ENCODE measurements around the gene KLF8.

KLF8 gene

DNA sequence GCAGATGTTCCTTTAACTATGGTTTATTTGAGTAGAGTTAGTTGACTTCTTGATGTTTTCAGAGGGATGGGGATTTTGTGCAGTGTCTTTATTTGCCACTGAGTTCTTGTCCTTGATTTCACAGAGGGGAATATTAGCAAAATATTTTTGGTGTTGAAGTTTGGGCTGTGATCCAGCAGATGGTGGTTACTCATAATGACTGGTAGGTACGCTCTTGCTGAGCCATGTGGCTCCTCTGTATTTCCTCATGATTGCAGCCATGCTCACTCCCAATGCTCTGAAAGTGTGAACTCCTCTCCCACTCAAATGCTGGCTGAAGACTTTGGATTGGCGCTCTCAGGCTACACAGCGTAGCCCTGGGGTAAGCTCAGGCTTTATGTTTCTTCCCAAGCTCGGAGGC, 77.7 kb downstream of the KLF8 start:
- no peak for DNase-seq (ENCODE audit: low spot score)

DNA sequence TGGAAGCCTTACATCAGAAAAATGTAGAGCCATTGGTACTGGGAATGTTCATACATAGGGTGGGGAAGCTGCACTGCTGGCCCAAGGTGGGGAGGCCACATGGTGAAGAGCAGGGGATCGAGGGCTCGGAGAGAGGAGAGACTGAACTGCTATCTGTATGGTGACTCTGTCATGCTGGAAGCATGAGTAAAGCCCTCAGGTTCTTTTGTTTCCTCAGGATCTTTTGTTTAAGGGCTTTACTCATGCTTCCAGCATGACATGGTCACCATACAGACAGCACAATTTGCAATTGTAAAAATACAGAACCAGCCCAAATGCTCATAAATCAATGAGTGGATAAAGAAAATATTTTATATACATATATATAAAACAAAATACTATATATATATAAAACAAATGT, 78.4 kb downstream of the KLF8 start:
- no peak for DNase-seq (ENCODE audit: low spot score)

DNA sequence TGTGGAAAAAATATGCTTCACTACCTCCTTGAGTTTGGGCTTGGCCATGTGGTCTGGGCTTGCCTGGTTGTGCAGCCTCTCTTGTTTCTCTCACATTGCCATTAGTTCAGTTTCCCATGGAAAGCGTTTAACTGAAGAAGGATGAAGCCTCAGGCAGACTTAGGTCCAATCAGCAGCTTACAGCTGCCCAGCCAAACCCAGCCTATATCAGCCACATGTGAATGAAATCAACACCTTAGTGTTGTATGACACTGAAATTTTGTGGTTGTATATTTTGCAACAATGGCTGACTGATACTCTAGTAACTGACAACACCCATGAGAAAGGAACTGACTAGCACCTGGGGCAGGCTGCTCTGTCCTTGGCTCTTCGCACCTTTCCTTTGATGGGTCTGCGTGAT, 81.2 kb downstream of the KLF8 start:
- no peak for DNase-seq (ENCODE audit: low spot score)

DNA sequence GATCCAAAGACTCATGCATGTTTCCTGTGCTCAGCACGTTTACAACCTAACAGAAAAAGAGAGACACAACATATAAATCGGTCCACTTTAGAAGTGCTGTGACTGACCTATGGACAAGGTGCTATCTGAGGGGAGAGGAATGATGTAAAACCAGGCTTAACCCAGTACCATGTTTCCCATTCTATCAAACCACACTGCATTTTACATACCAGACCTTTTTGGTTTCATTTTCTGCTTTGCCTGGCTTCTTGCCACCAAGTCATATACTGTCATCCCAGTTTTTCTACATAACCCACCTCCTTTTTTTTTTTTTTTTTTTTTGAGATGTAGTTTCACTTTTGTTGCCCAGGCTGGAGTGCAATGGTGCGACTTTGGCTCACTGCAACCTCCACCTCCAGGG, 82.2 kb downstream of the KLF8 start:
- DNase-seq (ENCODE audit: low spot score), result no peak

DNA sequence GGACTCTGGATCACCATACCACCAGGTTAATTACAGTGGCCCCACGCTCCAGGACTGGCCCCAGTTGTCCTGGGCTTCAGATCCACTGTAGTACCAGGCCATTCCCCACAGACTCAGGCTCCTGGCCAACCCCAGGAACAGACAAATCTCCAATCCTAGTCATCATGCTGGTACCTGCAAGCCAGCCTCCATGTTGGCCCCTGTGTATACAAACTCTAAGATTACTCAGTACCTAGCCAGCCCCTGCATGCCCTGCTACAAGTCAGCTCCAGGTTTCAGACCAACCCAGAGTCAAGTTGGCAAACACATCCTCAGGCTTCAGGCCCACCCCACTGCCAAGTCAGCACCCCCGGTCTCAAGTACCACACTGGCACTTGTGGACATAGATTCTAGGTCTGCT, 85.9 kb downstream of the KLF8 start:
- DNase-seq (ENCODE audit: low spot score), result no peak

DNA sequence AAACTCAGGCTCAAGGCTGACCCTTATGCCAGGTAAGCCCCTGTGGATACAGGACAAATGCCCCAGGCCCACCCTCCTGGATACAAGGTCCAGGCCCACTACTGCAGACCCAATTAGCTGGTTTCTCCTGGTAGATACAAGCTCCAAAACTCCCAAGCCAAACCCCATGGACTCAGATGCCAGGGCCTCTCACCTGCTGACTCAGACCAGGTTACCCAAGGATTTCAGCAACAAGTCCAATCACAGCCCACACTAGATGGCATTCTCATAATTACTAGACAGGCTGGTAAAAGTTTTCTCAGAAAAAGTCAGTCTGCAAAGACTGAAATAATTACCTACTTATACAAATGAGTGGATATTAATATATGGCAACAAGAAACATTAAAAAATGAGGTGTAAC, 87.0 kb downstream of the KLF8 start:
- no peak for DNase-seq (ENCODE audit: low spot score)
